Adrenal gland (tissue), 12 donors: ENCODE data around the gene PROSER2. TPM values are rescaled to one million over a fixed set of nuclear protein-coding genes. Genes with fewer than 3 reads are reported as not detected.

Source experiments
- DNase-seq, 7 donors: peaks; one replicate each; pipeline ENCODE4 v3.0.0-alpha.2; 2019 to 2020
- H3K27ac ChIP-seq, 5 donors: fragments of 200-600 bp; sonication (generic) in 4 of 5; 1 replicate in 3 of 5; 2 replicates in 2 of 5; pipeline versions ENCODE4 v1.5.1 to v1.8.0; 2016 to 2020; ENCODE audit warnings: mild to moderate bottlenecking in 1 of 5
- H3K27me3 ChIP-seq: fragments of 200-600 bp; 2 replicates; pipeline ENCODE4 v1.8.0; 2021
- H3K36me3 ChIP-seq, 2 donors: fragments of 200-600 bp; replicated peaks in 1 of 2; 1 replicate in 1 of 2; 2 replicates in 1 of 2; pipeline versions ENCODE4 v1.5.1 to v1.8.0; 2018 to 2022
- H3K4me1 ChIP-seq, 2 donors: fragments of 200-600 bp; replicated peaks in 1 of 2; 1 replicate in 1 of 2; 2 replicates in 1 of 2; pipeline versions ENCODE4 v1.5.1 to v1.8.0; 2018 to 2021
- H3K4me3 ChIP-seq, 4 donors: fragments of 200-600 bp; sonication (generic) in 3 of 4; one replicate each; pipeline ENCODE4 v1.5.1; 2016 to 2018
- H3K9me3 ChIP-seq, 3 donors: fragments of 200-600 bp; sonication (generic) in 1 of 3; replicated peaks in 1 of 3; 1 replicate in 2 of 3; 2 replicates in 1 of 3; pipeline versions ENCODE4 v1.5.1 to v1.8.0; 2016 to 2021
- CTCF ChIP-seq, 6 experiments: fragments of 450-650 bp in 4 of 6; fragments of 200-600 bp in 2 of 6; sonication (generic) in 1 of 6; IDR thresholded peaks; 1 replicate in 5 of 6; 2 replicates in 1 of 6; pipeline versions ENCODE4 v1.5.1 to v1.8.0; 2016 to 2021; ENCODE audit warnings: antibody characterized with exemption in 6 of 6, mild to moderate bottlenecking in 2 of 6, moderate library complexity in 1 of 6
- POLR2A ChIP-seq, 2 donors: fragments of 450-650 bp; IDR thresholded peaks; one replicate each; pipeline ENCODE4 v1.6.1; 2017; ENCODE audit warnings: antibody characterized with exemption in 2 of 2, mild to moderate bottlenecking in 2 of 2, moderate library complexity in 1 of 2
- WGBS, 4 donors: extraction: QIAGEN DNeasy Blood & Tissue Kit in 2 of 4; methylation state at CpG; one replicate each; pipeline versions ENCODE4 v1.1.5 to v1.1.7; 2013 to 2017; 5-methylcytosine and 5-hydroxymethylcytosine counted together
- intact Hi-C, 2 donors: fragments of 100-400 bp; cut with DNase I; formaldehyde crosslinking; loops; one replicate each; pipeline versions ENCODE4 v1.14.1 to v1.15.0; 2022 to 2023
- polyA plus RNA-seq, 3 donors: library from polyadenylated mRNA; stranded (reverse); fragments of 200-250 nt in 2 of 3; fragments of 350-450 nt in 1 of 3; fragmentation: Illumina TruSeq in 1 of 3; extraction: RNeasy Lipid Tissue Mini Kit (QIAGEN cat#74804) in 1 of 3; gene quantifications; one replicate each; pipeline ENCODE4 v1.2.3, GENCODE V29; 2013 to 2014
- total RNA-seq, 9 donors: library from RNA; depleted of rRNA in 4 of 9; stranded (reverse); fragments of >200 nt in 4 of 9; fragments of 120-200 nt in 1 of 9; fragmentation: NEBNext Ultra II Directional in 1 of 9; extraction: Animal tissue kit (Norgen Biotek cat#: 25700) in 1 of 9; gene quantifications; one replicate each; pipeline versions ENCODE4 v1.1.0 to v1.2.4, GENCODE V29; 2013 to 2023
- donor health status: healthy with polysubstance abuse.
- donor health status: Bipolar disorder and iron deficiency.
- donor health status: DM: yes; HTN: yes; CAD: no.
- donor health status: DM: no; HTN: no; CAD: no.
- donor health status: DM: no; HTN: no; CAD: no.
- donor health status: DM: yes; HTN: yes; CAD: no.

PROSER2 gene
- total and polyA plus RNA-seq, 12 donors: 0.33 to 16.6 (median 2.3) TPM

- WGBS, 4 donors: 87 to 93% (median 88%) methylated on average over 11 of the region's 11 CpGs
- DNase-seq: no peak
- TF ChIP-seq POLR2A (IDR thresholded peaks at IDR 0.05) (no peak), CTCF (IDR thresholded peaks at IDR 0.05) (no peak)
These were observed 38.8 kb downstream of the PROSER2 start for GRCh38 chr10:11861811-11862428.

GRCh38 chr10:11863353-11864109, 40.4 kb downstream of the PROSER2 start:
- Histone ChIP-seq H3K4me3 (no peak overlapping the region), H3K36me3 (no peaks in the 10 kb centered on the region), H3K27ac (no peak overlapping the region), H3K9me3 (no peaks in the 10 kb centered on the region), H3K27me3 (no peaks in the 10 kb centered on the region), H3K4me1 (no peaks in the 10 kb centered on the region)
- intact Hi-C loops: no loop called here
- TF ChIP-seq CTCF (IDR thresholded peaks at IDR 0.05): no peak
- TF ChIP-seq POLR2A (IDR thresholded peaks at IDR 0.05): no peak
- 64 to 76% (median 74%) methylated on average over 13 of the region's 13 CpGs for WGBS, 4 donors
- no peak for DNase-seq

More at GRCh38 chr10:11861811-11862428, 38.8 kb downstream of the PROSER2 start:
- no peak overlapping the region for H3K27ac ChIP-seq
- H3K9me3 ChIP-seq: no peaks in the 10 kb centered on the region
- no peak overlapping the region for H3K4me3 ChIP-seq
- H3K36me3 ChIP-seq: no peaks in the 10 kb centered on the region
- H3K27me3 ChIP-seq: no peaks in the 10 kb centered on the region
- intact Hi-C loops: no loop called here
- no peaks in the 10 kb centered on the region for H3K4me1 ChIP-seq

- no peak overlapping the region for H3K27ac ChIP-seq
- H3K27me3 ChIP-seq: peaks cover 7% of the 10 kb centered on the region
- H3K9me3 ChIP-seq: no peaks in the 10 kb centered on the region
- intact Hi-C loops: no loop called here
- H3K36me3 ChIP-seq: no peaks in the 10 kb centered on the region
- TF ChIP-seq CTCF (IDR thresholded peaks at IDR 0.05) (no peak), POLR2A (IDR thresholded peaks at IDR 0.05) (no peak)
- H3K4me1 ChIP-seq: peaks cover 0 to 3% of the 10 kb centered on the region in 2 donors
- H3K4me3 ChIP-seq: no peak overlapping the region
- DNase-seq: no peak
- WGBS, 4 donors: 53 to 69% (median 57%) methylated on average over 6 of the region's 6 CpGs
These were observed 41.6 kb downstream of the PROSER2 start for GRCh38 chr10:11864727-11865126.

- Histone ChIP-seq H3K4me1 (peaks cover 6 to 11% of the 10 kb centered on the region in 2 donors), H3K4me3 (no peak overlapping the region), H3K27me3 (peaks cover 7% of the 10 kb centered on the region), H3K27ac (no peak overlapping the region), H3K36me3 (no peaks in the 10 kb centered on the region), H3K9me3 (no peaks in the 10 kb centered on the region)
- no peak for TF ChIP-seq POLR2A (IDR thresholded peaks at IDR 0.05)
- no peak for TF ChIP-seq CTCF (IDR thresholded peaks at IDR 0.05)
- intact Hi-C loops: no loop called here
- no peak for DNase-seq
- WGBS, 4 donors: 78 to 83% (median 82%) methylated on average over 8 to 11 of the region's 11 CpGs
These were observed 42.4 kb downstream of the PROSER2 start for GRCh38 chr10:11865561-11865960.
